A549 treated with AZD2906 at 1 μM for 4 hours (cell line): ENCODE data around the gene SYNDIG1L. TPM values are rescaled to one million over a fixed set of nuclear protein-coding genes. Genes with fewer than 3 reads are reported as not detected.

Experiments used
- total RNA-seq: library from RNA; stranded (reverse); fragments of 200-300 nt; extraction: Qiagen RNA extraction; gene quantifications from 5 replicates; pipeline ENCODE4 v1.2.3, GENCODE V29; 2022

Gene SYNDIG1L
- total RNA-seq: 0.03 TPM in 1 of 5 replicates, not detected in the others

GRCh38 chr14:74426202-74426582 is at the start of gene SYNDIG1L:
Gene SYNDIG1L (minus strand): TSS chr14:74426210. CDS start chr14:74409744, 16,466 bp downstream.

Other genes with a start within 250 kb of the SYNDIG1L start
- gene VSX2, start 186.8 kb downstream of the SYNDIG1L start, total RNA-seq: not detected in 5 replicates
- 25.4 to 33.5 TPM (median 30.0 TPM) in 5 replicates for gene ABCD4, start 123.3 kb downstream of the SYNDIG1L start, total RNA-seq
- gene VRTN, start 77.7 kb downstream of the SYNDIG1L start, total RNA-seq: 0.02 to 0.03 TPM in 2 of 5 replicates, not detected in the others
- 217 to 345 TPM (median 234 TPM) in 5 replicates for gene NPC2, start 67.1 kb upstream of the SYNDIG1L start, total RNA-seq
- 32.2 to 45.1 TPM (median 40.5 TPM) in 5 replicates for gene ISCA2, start 67.6 kb upstream of the SYNDIG1L start, total RNA-seq
- 7.8 to 11.4 TPM (median 10.0 TPM) in 5 replicates for gene LTBP2, start 186.0 kb upstream of the SYNDIG1L start, total RNA-seq